BLaER1 (cell line): ENCODE results near the gene PRKAG2.
"Not testable (repeated sequence)": the region's sequence is repeated elsewhere in the genome, so short reads cannot be mapped to it uniquely, and the experiment has no call there.

Source experiments
- H3K27ac ChIP-seq: shearing (Covaris generic); formaldehyde crosslinking; 2 replicates; pipeline ENCODE4 v1.8.1; 2022
- H3K27me3 ChIP-seq: shearing (Covaris generic); formaldehyde crosslinking; 2 replicates; pipeline ENCODE4 v1.8.1; 2022
- H3K36me3 ChIP-seq: shearing (Covaris generic); formaldehyde crosslinking; 2 replicates; pipeline ENCODE4 v1.8.1; 2022
- H3K4me1 ChIP-seq: shearing (Covaris generic); formaldehyde crosslinking; 2 replicates; pipeline ENCODE4 v1.8.1; 2022
- H3K4me2 ChIP-seq: shearing (Covaris generic); formaldehyde crosslinking; 2 replicates; pipeline ENCODE4 v1.8.1; 2022
- H3K4me3 ChIP-seq: shearing (Covaris generic); formaldehyde crosslinking; 2 replicates; pipeline ENCODE4 v1.8.1; 2022
- H3K9ac ChIP-seq: shearing (Covaris generic); formaldehyde crosslinking; 2 replicates; pipeline ENCODE4 v1.8.1; 2022
- H3K9me3 ChIP-seq: shearing (Covaris generic); formaldehyde crosslinking; 2 replicates; pipeline ENCODE4 v1.8.1; 2022
- H4K20me1 ChIP-seq: shearing (Covaris generic); formaldehyde crosslinking; 2 replicates; pipeline ENCODE4 v1.8.1; 2022
- Cebpa-rat ChIP-seq: shearing (Covaris generic); IDR thresholded peaks from 2 replicates; pipeline ENCODE4 v1.8.1; 2022

Gene PRKAG2

GRCh38 chr7:151539088-151539671 lies 337.7 kb downstream of the PRKAG2 start:
- Histone ChIP-seq H3K36me3 (no peaks in the 10 kb centered on the region), H3K9me3 (no peaks in the 10 kb centered on the region), H3K27ac (no peak overlapping the region), H3K9ac (no peak overlapping the region), H3K27me3 (no peaks in the 10 kb centered on the region), H3K4me3 (no peak overlapping the region), H3K4me1 (peaks cover 23% of the 10 kb centered on the region), H3K4me2 (peak overlapping the region; percentile 28), H4K20me1 (no peaks in the 10 kb centered on the region)
- TF ChIP-seq Cebpa-rat, result no peak

GRCh38 chr7:151537818-151538561 lies 338.9 kb downstream of the PRKAG2 start:
- H3K9ac ChIP-seq, result no peak overlapping the region
- H3K36me3 ChIP-seq, result no peaks in the 10 kb centered on the region
- H3K27ac ChIP-seq, result no peak overlapping the region
- no peak overlapping the region for H3K4me3 ChIP-seq
- no peak overlapping the region for H3K4me2 ChIP-seq
- TF ChIP-seq Cebpa-rat, result no peak
- no peaks in the 10 kb centered on the region for H4K20me1 ChIP-seq
- H3K9me3 ChIP-seq, result no peaks in the 10 kb centered on the region
- H3K4me1 ChIP-seq, result peaks cover 23% of the 10 kb centered on the region
- no peaks in the 10 kb centered on the region for H3K27me3 ChIP-seq

DNA sequence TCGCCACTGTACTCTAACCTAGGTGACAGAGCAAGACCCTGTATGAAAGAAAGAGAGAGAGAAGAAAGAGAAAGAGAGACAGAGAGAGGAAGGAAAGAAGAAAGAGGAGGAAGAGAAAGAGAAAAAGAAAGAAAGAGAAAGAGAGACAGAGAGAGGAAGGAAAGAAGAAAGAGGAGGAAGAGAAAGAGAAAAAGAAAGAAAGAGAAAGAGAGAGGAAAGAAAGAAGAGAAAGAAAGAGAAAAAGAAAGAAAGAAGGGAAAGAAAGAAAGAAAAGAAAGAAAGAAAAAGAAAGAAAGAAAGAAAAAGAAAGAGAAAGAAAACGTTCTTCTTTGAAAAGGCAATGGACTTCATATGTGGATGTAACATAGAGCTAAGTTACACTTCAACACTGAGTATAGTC lies 340.7 kb downstream of the PRKAG2 start:
- H4K20me1 ChIP-seq, H3K36me3 ChIP-seq, H3K4me3 ChIP-seq, H3K9ac ChIP-seq, H3K4me2 ChIP-seq, H3K27ac ChIP-seq, H3K27me3 ChIP-seq: not testable (repeated sequence)
- Histone ChIP-seq H3K4me1 (peaks cover 23% of the 10 kb centered on the region), H3K9me3 (peaks cover 15% of the 10 kb centered on the region)

GRCh38 chr7:151529842-151530241 lies 347.1 kb downstream of the PRKAG2 start:
- H3K9ac ChIP-seq, result no peak overlapping the region
- H3K27ac ChIP-seq, result no peak overlapping the region
- no peaks in the 10 kb centered on the region for H4K20me1 ChIP-seq
- H3K4me2 ChIP-seq, result no peak overlapping the region
- H3K36me3 ChIP-seq, result no peaks in the 10 kb centered on the region
- no peaks in the 10 kb centered on the region for H3K27me3 ChIP-seq
- H3K4me1 ChIP-seq, result no peaks in the 10 kb centered on the region
- peaks cover 35% of the 10 kb centered on the region for H3K9me3 ChIP-seq
- no peak for TF ChIP-seq Cebpa-rat
- H3K4me3 ChIP-seq, result no peak overlapping the region

DNA sequence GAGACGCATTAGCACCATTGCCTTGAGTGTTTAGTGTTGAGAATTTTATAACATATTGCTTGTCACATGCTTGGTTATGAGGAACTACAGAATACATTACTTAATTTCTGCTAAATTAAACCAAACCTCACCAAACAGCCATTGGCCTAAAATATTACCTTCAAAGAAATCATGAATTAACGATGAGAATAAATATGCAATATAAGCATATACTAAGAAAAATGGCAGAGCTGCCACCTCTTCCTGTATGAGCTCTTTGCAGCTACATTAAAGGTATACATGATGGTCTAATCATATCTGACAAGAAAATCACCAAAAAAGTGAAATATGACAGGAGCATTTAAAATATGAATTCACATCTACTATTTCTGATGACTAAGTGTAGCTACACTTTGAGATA lies 352.1 kb downstream of the PRKAG2 start:
- no peaks in the 10 kb centered on the region; the same call in 1 of the 2 replicates for H3K36me3 ChIP-seq
- peaks cover 17% of the 10 kb centered on the region for H3K9me3 ChIP-seq
- H3K4me2 ChIP-seq, result no peak overlapping the region
- H3K27ac ChIP-seq, result no peak overlapping the region
- TF ChIP-seq Cebpa-rat, result no peak
- H4K20me1 ChIP-seq, result no peaks in the 10 kb centered on the region
- H3K4me1 ChIP-seq, result no peaks in the 10 kb centered on the region
- no peaks in the 10 kb centered on the region for H3K27me3 ChIP-seq
- no peak overlapping the region for H3K9ac ChIP-seq
- no peak overlapping the region for H3K4me3 ChIP-seq

DNA sequence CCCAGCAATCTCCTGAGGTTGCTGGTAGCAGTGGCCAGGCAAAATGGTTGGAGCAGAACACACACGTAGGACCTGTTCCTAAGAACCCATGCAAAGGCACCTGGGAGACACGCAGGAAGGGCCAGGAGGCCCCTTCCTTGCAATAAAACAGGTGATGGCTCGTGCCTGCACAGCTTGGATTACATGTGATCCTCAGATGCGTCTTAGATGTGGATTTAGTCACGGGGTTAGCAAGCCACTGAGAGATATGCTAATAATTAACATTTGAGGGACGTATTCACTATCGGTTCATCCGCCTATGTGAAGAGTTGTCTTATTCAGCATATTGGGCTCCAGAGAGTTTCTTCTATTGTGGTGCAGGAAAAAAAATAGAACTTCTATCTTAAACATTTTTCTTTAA lies 352.6 kb downstream of the PRKAG2 start:
- H3K4me1 ChIP-seq, result no peaks in the 10 kb centered on the region
- TF ChIP-seq Cebpa-rat, result no peak
- H4K20me1 ChIP-seq, result no peaks in the 10 kb centered on the region
- no peak overlapping the region for H3K4me3 ChIP-seq
- H3K36me3 ChIP-seq, result no peaks in the 10 kb centered on the region; the same call in 1 of the 2 replicates
- H3K4me2 ChIP-seq, result no peak overlapping the region
- no peak overlapping the region for H3K27ac ChIP-seq
- no peak overlapping the region for H3K9ac ChIP-seq
- no peaks in the 10 kb centered on the region for H3K27me3 ChIP-seq
- peaks cover 12% of the 10 kb centered on the region for H3K9me3 ChIP-seq

GRCh38 chr7:151520419-151521261 lies 356.3 kb downstream of the PRKAG2 start:
- Histone ChIP-seq H3K4me3 (peak overlapping the region; percentile 58), H3K27me3 (no peaks in the 10 kb centered on the region), H3K9me3 (peaks cover 16% of the 10 kb centered on the region), H3K9ac (no peak overlapping the region; the same call in 1 of the 2 replicates), H4K20me1 (peaks cover 36% of the 10 kb centered on the region), H3K4me1 (peaks cover 23% of the 10 kb centered on the region), H3K4me2 (peak overlapping the region; percentile 55), H3K27ac (peak overlapping the region; percentile 75), H3K36me3 (peaks cover 12% of the 10 kb centered on the region)
- TF ChIP-seq Cebpa-rat, result no peak

GRCh38 chr7:151519765-151520418 lies 357.0 kb downstream of the PRKAG2 start, which contains the start of gene RHEB:
Gene RHEB, minus strand, starts transcription at chr7:151519895. Its CDS starts 384 bp downstream, at chr7:151519511.
- Histone ChIP-seq H3K9ac (peak within 1 kb of the TSS; percentile 100), H3K27me3 (no peaks in the 10 kb centered on the region), H3K4me1 (peaks cover 23% of the 10 kb centered on the region), H3K36me3 (peaks cover 17% of the 10 kb centered on the region), H4K20me1 (peaks cover 44% of the 10 kb centered on the region), H3K27ac (peak within 1 kb of the TSS; percentile 99), H3K4me3 (peak within 1 kb of the TSS; percentile 98), H3K4me2 (peak within 1 kb of the TSS; percentile 90), H3K9me3 (peaks cover 23% of the 10 kb centered on the region)
- TF ChIP-seq Cebpa-rat, result no peak

GRCh38 chr7:151518947-151519764 lies 357.8 kb downstream of the PRKAG2 start:
- Histone ChIP-seq H3K4me1 (peaks cover 23% of the 10 kb centered on the region), H3K4me2 (peak overlapping the region; percentile 90), H3K36me3 (peaks cover 24% of the 10 kb centered on the region), H3K9ac (peak overlapping the region; percentile 100), H3K9me3 (peaks cover 30% of the 10 kb centered on the region), H3K27ac (peak overlapping the region; percentile 99), H4K20me1 (peaks cover 51% of the 10 kb centered on the region), H3K4me3 (peak overlapping the region; percentile 98)
- 0 out of 2 replicates have a peak, but pooled peaks have one; percentile 15 for TF ChIP-seq Cebpa-rat
- not testable (repeated sequence) for H3K27me3 ChIP-seq
